GM19240 (cell line): ENCODE data around the gene MAB21L2.

Source experiments
- DNase-seq: peaks from one replicate; pipeline ENCODE4 v3.0.0; 2011; ENCODE audit warnings: low spot score; ENCODE audit not compliant: insufficient read length

The MAB21L2 gene

DNA sequence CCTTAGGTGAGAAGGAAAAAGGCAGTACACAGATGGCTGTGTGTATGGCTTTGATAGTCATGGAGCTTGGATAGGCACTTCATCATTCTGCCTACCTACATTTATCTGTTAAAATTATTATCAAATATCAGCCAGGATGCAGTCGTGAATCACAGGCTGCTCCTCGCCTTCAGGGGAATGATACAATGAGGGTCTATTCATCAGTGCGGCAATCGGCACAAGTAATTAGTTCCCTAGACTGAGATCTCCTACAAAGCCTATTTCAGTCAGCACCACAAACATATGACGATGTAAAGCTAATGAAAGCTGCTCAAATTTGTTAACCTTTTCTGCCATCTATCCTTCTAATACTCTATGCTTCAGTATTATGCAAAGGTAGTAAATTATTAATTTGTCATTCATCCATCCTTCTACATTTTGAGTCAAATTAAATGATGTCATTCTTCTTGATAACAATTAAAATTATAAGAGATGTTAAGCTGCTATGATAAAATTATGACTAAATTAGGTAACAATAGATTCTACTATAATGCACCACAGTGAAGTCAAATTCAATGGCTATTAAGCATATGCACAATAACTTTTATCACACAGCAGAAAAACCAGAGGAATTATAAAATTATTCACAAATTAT lies 19.0 kb downstream of the MAB21L2 start:
- no peak for DNase-seq

- DNase-seq = no peak
These were observed 27.2 kb downstream of the MAB21L2 start for GRCh38 chr4:150609131-150609530.

DNA sequence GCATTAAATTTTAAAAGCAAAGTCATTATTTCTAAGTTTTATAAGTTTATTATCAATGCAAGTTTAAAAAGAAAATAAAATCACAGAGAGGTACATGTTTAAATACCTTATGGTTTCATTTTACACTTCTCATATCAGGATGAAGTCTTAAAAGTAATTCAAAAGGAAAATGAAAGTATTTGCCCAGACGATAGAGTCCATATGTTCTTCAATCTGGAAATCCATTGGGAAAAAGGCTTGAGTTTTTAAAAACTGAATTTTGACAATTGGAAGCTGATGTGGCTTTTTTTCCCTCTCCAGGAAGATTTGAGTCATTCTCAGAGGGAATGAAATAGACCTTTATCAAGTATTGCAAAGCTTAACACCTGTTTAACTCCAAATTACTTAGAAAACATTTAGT lies 37.1 kb downstream of the MAB21L2 start:
- DNase-seq = no peak

DNA sequence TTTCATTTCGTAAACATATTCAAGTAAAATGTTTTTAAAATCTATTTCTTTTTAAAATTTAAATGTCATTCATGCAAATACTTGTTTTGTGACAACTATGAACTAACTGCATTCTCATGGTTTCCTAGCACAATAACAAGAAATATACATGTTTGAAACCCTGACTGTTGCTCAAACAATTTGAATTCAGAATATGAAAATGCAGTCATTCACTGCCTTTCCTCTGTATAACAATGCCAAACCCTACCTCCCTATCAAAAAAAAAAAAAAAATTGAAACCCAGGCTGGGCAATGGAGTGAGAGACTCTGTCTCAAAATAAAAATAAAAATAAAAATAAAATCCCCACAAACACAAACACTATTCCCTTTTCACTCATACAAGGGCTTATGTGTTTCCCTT lies 42.1 kb downstream of the MAB21L2 start:
- DNase-seq = no peak

DNA sequence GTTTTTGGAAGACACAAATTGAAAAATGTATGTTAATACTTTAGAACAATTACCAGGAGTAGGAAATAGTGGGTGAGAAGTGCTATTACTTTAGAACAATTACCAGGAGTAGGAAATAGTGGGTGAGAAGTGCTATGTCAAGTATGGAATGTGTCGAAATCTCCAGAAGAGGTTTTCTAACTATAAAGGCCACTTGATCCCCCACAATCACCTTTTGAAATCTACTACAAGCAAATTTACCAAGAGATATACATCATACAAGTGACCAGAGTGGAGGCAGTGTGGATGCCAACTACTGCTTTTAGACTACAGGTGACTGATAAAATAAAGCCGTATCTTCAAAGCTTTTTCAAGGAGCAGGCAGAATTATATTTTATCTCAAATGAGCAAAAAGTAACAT lies 43.1 kb downstream of the MAB21L2 start:
- DNase-seq = no peak

- DNase-seq = no peak
These were observed 46.1 kb downstream of the MAB21L2 start for GRCh38 chr4:150628073-150628472.

- DNase-seq = no peak
These were observed 50.7 kb downstream of the MAB21L2 start for GRCh38 chr4:150632639-150633038.
